HepG2 (cell line): ENCODE results near the gene OCSTAMP. TPM values are rescaled to one million over a fixed set of nuclear protein-coding genes. Genes with fewer than 3 reads are reported as not detected.

Source experiments
- ARNTL ChIP-seq: sonication (generic); formaldehyde crosslinking; IDR thresholded peaks from 2 replicates; pipeline ENCODE4 v1.4.0; 2020; ENCODE audit warnings: mild to moderate bottlenecking, missing genetic modification reagents
- CERS6 ChIP-seq: sonication (generic); formaldehyde crosslinking; IDR thresholded peaks from 2 replicates; pipeline ENCODE4 v1.5.0; 2020; ENCODE audit warnings: missing genetic modification reagents
- DRAP1 ChIP-seq: IDR thresholded peaks from 2 replicates; pipeline ENCODE4 v1.6.1; 2016; ENCODE audit warnings: missing genetic modification reagents, missing compliant biosample characterization
- HNRNPUL1 ChIP-seq: fragments of 200-400 bp; formaldehyde crosslinking; IDR thresholded peaks from 2 replicates; pipeline ENCODE4 v1.6.1; 2017; ENCODE audit warnings: low read depth, mild to moderate bottlenecking, low read length, moderate library complexity
- NFKBIZ ChIP-seq: IDR thresholded peaks from 2 replicates; pipeline ENCODE4 v1.6.1; 2018; ENCODE audit warnings: missing genetic modification reagents, missing compliant biosample characterization
- POGZ ChIP-seq: sonication (generic); formaldehyde crosslinking; IDR thresholded peaks from 2 replicates; pipeline ENCODE4 v1.4.0; 2020; ENCODE audit warnings: mild to moderate bottlenecking, missing genetic modification reagents
- SNAPC2 ChIP-seq: sonication (generic); formaldehyde crosslinking; IDR thresholded peaks from 2 replicates; pipeline ENCODE4 v1.8.1; 2022; ENCODE audit warnings: mild to moderate bottlenecking, missing genetic modification reagents
- STAT5B ChIP-seq: sonication (generic); formaldehyde crosslinking; IDR thresholded peaks from 2 replicates; pipeline ENCODE4 v1.4.0; 2020; ENCODE audit warnings: missing genetic modification reagents
- THRA ChIP-seq: sonication (generic); formaldehyde crosslinking; IDR thresholded peaks from 2 replicates; pipeline ENCODE4 v1.4.0; 2020; ENCODE audit warnings: missing genetic modification reagents, borderline replicate concordance
- TRAFD1 ChIP-seq: sonication (generic); formaldehyde crosslinking; IDR thresholded peaks from 2 replicates; pipeline ENCODE4 v1.5.1; 2020; ENCODE audit warnings: missing genetic modification reagents, mild to moderate bottlenecking, borderline replicate concordance
- ZBTB7B ChIP-seq: sonication (generic); formaldehyde crosslinking; IDR thresholded peaks from 2 replicates; pipeline ENCODE4 v1.4.0; 2020; ENCODE audit warnings: missing genetic modification reagents
- ZC3H4 ChIP-seq: sonication (generic); formaldehyde crosslinking; IDR thresholded peaks from 2 replicates; pipeline ENCODE4 v1.4.0; 2020; ENCODE audit warnings: missing genetic modification reagents, borderline replicate concordance
- ZGPAT ChIP-seq: IDR thresholded peaks from 2 replicates; pipeline ENCODE4 v1.6.1; 2016; ENCODE audit warnings: mild to moderate bottlenecking
- ZNF17 ChIP-seq: sonication (generic); formaldehyde crosslinking; IDR thresholded peaks from 2 replicates; pipeline ENCODE4 v1.5.0; 2020; ENCODE audit warnings: mild to moderate bottlenecking, missing genetic modification reagents
- ZNF546 ChIP-seq: sonication (generic); formaldehyde crosslinking; conservative IDR thresholded peaks from 2 replicates; pipeline ENCODE4 v1.8.1; 2023; ENCODE audit warnings: mild to moderate bottlenecking, missing genetic modification reagents
- ZNF570 ChIP-seq: sonication (generic); formaldehyde crosslinking; IDR thresholded peaks from 2 replicates; pipeline ENCODE4 v1.4.0; 2020; ENCODE audit warnings: mild to moderate bottlenecking, missing genetic modification reagents, borderline replicate concordance
- ZNF766 ChIP-seq: sonication (generic); formaldehyde crosslinking; IDR thresholded peaks from 2 replicates; pipeline ENCODE4 v1.5.0; 2020; ENCODE audit warnings: missing genetic modification reagents, borderline replicate concordance
- ZNF770 ChIP-seq: sonication (generic); formaldehyde crosslinking; IDR thresholded peaks from 2 replicates; pipeline ENCODE4 v1.5.0; 2020; ENCODE audit warnings: mild to moderate bottlenecking, missing genetic modification reagents
- polyA plus RNA-seq, 8 experiments: library from polyadenylated mRNA; depleted of rRNA in 3 of 8; stranded (reverse) in 7 of 8; unstranded in 1 of 8; fragments of >200 nt; fragmentation: Illumina TruSeq in 4 of 8; extraction: Trizol in 4 of 8; gene quantifications; 2 replicates each; pipeline versions ENCODE4 v1.2.1 to v1.2.3, GENCODE V29; 2011 to 2016; ENCODE audit warnings: low read depth in 4 of 8, missing spikeins in 1 of 8, mixed read lengths in 1 of 8; ENCODE audit not compliant: insufficient read depth in 1 of 8
- total RNA-seq, 5 experiments: library from RNA; depleted of rRNA; stranded (reverse); fragments of >200 nt; fragmentation: Illumina TruSeq; extraction: Trizol; gene quantifications; 2 replicates each; pipeline ENCODE4 v1.2.3, GENCODE V29; 2016; ENCODE audit warnings: low read depth in 1 of 5

Gene OCSTAMP
- total and polyA plus RNA-seq, 2 of the 13 experiments (the other 11 are each of a cell fraction or from before 2014, with no cell fraction given), result not detected

- no peak for TF ChIP-seq ZGPAT (CRISPR knock-in tag)
- TF ChIP-seq SNAPC2 (CRISPR knock-in tag), result no peak
- TF ChIP-seq ZNF546, result no peak
- TF ChIP-seq THRA (CRISPR knock-in tag), result no peak
- TF ChIP-seq ZBTB7B, result no peak
- TF ChIP-seq POGZ (CRISPR knock-in tag), result no peak
- no peak for TF ChIP-seq HNRNPUL1
- TF ChIP-seq ZNF766 (CRISPR knock-in tag), result no peak
- TF ChIP-seq ARNTL (CRISPR knock-in tag), result no peak
- TF ChIP-seq ZNF770 (CRISPR knock-in tag), result no peak
- 0 out of 2 replicates have a peak, but pooled peaks have one; percentile 19 for TF ChIP-seq DRAP1 (CRISPR knock-in tag)
- TF ChIP-seq ZC3H4, result no peak
- no peak for TF ChIP-seq ZNF570 (CRISPR knock-in tag)
- no peak for TF ChIP-seq CERS6 (CRISPR knock-in tag)
- no peak for TF ChIP-seq ZNF17 (CRISPR knock-in tag)
- TF ChIP-seq NFKBIZ (CRISPR knock-in tag), result no peak
- no peak for TF ChIP-seq STAT5B
- 0 out of 2 replicates have a peak, but pooled peaks have one; percentile 57 for TF ChIP-seq TRAFD1
Measured at GRCh38 chr20:46559685-46560440, 9.4 kb upstream of the OCSTAMP start (continued).
